HG03442 (cell line): ENCODE results near the gene GLUD1.

ENCODE experiments used
- ATAC-seq: cut with Tn5 transposase; IDR thresholded peaks from one replicate; pipeline ENCODE4 v1.9.1; 2021; ENCODE audit warnings: mild to moderate bottlenecking, moderate library complexity; ENCODE audit not compliant: unreplicated experiment

The GLUD1 gene

DNA sequence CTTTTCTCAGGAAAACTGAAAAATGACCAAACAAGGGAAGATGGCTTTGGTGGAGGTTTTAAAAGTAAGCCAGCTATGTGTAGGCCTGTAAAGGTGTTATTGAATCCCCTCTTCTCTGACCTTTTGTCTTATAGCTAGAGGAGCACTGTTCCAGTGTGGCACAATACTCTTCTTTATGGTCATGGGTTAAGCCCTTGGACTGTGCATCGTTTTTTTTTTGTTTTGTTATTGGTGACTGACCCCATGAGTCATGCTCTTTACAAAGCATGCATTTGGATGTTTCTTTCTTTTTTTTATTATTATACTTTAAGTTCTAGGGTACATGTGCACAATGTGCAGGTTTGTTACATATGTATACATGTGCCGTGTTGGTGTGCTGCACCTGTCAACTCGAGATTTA is 94.2 kb downstream of the GLUD1 start:
- no peak for ATAC-seq
